ENCODE data around the gene PGAM2.

The PGAM2 gene

DNA sequence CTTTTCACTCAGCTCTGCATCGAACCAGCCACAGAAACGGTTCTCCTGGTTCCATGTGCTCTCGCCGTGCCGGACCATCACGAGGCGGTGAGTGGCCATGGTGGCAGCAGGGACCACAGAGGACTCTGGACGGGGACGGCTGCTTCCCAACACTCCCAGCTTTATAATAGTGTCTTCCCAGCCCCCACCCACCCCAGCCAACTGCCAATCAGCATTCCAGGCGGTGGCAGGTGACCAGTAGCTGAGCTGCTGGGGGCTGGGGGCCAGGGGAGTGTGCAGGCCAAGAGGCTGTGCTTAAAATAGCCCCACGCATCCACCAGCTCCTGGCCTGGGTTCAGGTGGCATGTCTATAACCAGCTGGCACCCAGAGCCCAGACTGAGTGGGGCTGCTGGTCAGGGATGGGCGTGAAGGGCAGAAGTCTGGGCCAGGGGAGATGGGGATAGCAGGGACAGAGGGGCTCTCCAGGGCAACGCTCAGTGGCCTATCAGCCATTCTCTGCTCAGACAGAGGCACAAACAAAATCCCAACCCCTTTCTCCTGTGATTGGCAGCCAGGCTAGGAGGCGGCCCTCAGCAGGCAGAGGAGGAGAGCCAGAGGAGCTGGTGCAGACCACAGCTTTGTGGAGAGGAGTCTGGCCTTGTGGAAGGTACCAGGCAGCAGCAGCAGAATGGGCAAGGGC is at the start of gene PGAM2:
Gene PGAM2, minus strand, starts transcription at position 137 of the 680 bp plus-strand sequence. Its CDS starts 38 bp downstream, at position 99.
- TF ChIP-seq GLIS3 (CRISPR knock-in tag; IDR thresholded peaks at IDR 0.05) (0 out of 2 replicates have a peak, but pooled peaks have one; percentile 2), PPARA (CRISPR knock-in tag; IDR thresholded peaks at IDR 0.05; ENCODE audit: borderline replicate concordance) (no peak), ESRRG (CRISPR knock-in tag; IDR thresholded peaks at IDR 0.05) (no peak)
- TF ChIP-seq, protein P1, sequence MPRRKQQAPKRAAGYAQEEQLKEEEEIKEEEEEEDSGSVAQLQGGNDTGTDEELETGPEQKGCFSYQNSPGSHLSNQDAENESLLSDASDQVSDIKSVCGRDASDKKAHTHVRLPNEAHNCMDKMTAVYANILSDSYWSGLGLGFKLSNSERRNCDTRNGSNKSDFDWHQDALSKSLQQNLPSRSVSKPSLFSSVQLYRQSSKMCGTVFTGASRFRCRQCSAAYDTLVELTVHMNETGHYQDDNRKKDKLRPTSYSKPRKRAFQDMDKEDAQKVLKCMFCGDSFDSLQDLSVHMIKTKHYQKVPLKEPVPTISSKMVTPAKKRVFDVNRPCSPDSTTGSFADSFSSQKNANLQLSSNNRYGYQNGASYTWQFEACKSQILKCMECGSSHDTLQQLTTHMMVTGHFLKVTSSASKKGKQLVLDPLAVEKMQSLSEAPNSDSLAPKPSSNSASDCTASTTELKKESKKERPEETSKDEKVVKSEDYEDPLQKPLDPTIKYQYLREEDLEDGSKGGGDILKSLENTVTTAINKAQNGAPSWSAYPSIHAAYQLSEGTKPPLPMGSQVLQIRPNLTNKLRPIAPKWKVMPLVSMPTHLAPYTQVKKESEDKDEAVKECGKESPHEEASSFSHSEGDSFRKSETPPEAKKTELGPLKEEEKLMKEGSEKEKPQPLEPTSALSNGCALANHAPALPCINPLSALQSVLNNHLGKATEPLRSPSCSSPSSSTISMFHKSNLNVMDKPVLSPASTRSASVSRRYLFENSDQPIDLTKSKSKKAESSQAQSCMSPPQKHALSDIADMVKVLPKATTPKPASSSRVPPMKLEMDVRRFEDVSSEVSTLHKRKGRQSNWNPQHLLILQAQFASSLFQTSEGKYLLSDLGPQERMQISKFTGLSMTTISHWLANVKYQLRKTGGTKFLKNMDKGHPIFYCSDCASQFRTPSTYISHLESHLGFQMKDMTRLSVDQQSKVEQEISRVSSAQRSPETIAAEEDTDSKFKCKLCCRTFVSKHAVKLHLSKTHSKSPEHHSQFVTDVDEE (CRISPR knock-in tag; IDR thresholded peaks at IDR 0.05) = no peak
- TF ChIP-seq, protein P2, sequence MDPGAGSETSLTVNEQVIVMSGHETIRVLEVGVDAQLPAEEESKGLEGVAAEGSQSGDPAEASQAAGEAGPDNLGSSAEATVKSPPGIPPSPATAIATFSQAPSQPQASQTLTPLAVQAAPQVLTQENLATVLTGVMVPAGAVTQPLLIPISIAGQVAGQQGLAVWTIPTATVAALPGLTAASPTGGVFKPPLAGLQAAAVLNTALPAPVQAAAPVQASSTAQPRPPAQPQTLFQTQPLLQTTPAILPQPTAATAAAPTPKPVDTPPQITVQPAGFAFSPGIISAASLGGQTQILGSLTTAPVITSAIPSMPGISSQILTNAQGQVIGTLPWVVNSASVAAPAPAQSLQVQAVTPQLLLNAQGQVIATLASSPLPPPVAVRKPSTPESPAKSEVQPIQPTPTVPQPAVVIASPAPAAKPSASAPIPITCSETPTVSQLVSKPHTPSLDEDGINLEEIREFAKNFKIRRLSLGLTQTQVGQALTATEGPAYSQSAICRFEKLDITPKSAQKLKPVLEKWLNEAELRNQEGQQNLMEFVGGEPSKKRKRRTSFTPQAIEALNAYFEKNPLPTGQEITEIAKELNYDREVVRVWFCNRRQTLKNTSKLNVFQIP (CRISPR knock-in tag; IDR thresholded peaks at IDR 0.05; ENCODE audit: borderline replicate concordance, low read depth) = no peak; the same call in 1 of the 2 replicates
- ATAC-seq = peak; percentile 64

DNA sequence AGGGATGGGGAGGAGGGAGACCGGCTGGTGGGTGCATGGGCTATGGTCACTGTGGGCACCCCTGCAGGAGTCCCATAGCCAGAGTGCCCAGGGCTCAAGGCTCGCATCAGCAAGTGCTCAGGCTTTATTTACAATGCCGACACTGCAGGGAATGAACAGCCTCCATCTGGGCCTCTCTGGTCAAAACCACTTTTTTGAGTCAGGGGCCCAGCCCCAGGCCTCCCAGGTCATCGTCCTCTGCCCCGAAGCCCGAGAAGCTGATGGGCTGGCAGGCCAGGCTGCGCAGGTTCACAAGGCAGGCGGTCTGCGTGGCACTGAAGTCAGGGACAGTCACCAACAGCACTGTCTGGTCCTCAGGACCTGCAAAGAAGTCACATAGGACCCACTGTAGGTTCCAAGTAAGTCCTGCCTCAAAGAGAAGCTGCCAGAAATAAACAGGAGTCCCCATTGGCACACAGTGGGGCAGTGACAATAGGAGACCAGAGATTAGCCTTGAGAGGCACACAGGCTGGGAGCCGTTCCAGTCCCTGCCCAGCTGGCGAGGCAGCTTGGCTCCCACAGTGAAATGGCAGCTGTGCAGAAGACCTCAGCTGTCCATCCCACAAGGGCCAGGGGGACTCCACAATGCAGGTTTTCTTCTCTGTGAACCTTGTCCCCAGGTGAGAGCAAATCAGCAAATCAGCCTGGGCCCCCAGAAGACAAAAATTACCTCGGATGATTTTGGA is 49.4 kb upstream of the PGAM2 start:
- no peak for ATAC-seq
- TF ChIP-seq ZC3H10 (CRISPR knock-in tag; IDR thresholded peaks at IDR 0.05) (no peak), SNAI2 (CRISPR knock-in tag; IDR thresholded peaks at IDR 0.05) (no peak), ZFP3 (CRISPR knock-in tag; IDR thresholded peaks at IDR 0.05) (no peak), RARB (CRISPR knock-in tag; IDR thresholded peaks at IDR 0.05) (no peak), ARNTL (CRISPR knock-in tag; IDR thresholded peaks at IDR 0.05; ENCODE audit: borderline replicate concordance, low read depth) (no peak)
- TF ChIP-seq, protein P3, sequence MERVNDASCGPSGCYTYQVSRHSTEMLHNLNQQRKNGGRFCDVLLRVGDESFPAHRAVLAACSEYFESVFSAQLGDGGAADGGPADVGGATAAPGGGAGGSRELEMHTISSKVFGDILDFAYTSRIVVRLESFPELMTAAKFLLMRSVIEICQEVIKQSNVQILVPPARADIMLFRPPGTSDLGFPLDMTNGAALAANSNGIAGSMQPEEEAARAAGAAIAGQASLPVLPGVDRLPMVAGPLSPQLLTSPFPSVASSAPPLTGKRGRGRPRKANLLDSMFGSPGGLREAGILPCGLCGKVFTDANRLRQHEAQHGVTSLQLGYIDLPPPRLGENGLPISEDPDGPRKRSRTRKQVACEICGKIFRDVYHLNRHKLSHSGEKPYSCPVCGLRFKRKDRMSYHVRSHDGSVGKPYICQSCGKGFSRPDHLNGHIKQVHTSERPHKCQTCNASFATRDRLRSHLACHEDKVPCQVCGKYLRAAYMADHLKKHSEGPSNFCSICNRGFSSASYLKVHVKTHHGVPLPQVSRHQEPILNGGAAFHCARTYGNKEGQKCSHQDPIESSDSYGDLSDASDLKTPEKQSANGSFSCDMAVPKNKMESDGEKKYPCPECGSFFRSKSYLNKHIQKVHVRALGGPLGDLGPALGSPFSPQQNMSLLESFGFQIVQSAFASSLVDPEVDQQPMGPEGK (CRISPR knock-in tag; IDR thresholded peaks at IDR 0.05; ENCODE audit: borderline replicate concordance) = no peak
- TF ChIP-seq, protein P1 (CRISPR knock-in tag; IDR thresholded peaks at IDR 0.05) = no peak
- TF ChIP-seq, protein P2 (CRISPR knock-in tag; IDR thresholded peaks at IDR 0.05; ENCODE audit: borderline replicate concordance, low read depth) = no peak

GRCh38 chr7:44113764-44114354 is 48.5 kb upstream of the PGAM2 start:
- no peak for TF ChIP-seq TOX (CRISPR knock-in tag; IDR thresholded peaks at IDR 0.05; ENCODE audit: borderline replicate concordance)
- TF ChIP-seq ISL1 (CRISPR knock-in tag; IDR thresholded peaks at IDR 0.05) = no peak
- TF ChIP-seq, protein P4, sequence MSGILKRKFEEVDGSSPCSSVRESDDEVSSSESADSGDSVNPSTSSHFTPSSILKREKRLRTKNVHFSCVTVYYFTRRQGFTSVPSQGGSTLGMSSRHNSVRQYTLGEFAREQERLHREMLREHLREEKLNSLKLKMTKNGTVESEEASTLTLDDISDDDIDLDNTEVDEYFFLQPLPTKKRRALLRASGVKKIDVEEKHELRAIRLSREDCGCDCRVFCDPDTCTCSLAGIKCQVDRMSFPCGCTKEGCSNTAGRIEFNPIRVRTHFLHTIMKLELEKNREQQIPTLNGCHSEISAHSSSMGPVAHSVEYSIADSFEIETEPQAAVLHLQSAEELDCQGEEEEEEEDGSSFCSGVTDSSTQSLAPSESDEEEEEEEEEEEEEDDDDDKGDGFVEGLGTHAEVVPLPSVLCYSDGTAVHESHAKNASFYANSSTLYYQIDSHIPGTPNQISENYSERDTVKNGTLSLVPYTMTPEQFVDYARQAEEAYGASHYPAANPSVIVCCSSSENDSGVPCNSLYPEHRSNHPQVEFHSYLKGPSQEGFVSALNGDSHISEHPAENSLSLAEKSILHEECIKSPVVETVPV (CRISPR knock-in tag; IDR thresholded peaks at IDR 0.05) = no peak
- TF ChIP-seq RARB (CRISPR knock-in tag; IDR thresholded peaks at IDR 0.05) = no peak
- TF ChIP-seq, protein P2 (CRISPR knock-in tag; IDR thresholded peaks at IDR 0.05; ENCODE audit: borderline replicate concordance, low read depth) = no peak
- no peak for TF ChIP-seq ZC3H10 (CRISPR knock-in tag; IDR thresholded peaks at IDR 0.05)
- TF ChIP-seq BACH2 (CRISPR knock-in tag; IDR thresholded peaks at IDR 0.05; ENCODE audit: borderline replicate concordance) = no peak
- TF ChIP-seq PPARA (CRISPR knock-in tag; IDR thresholded peaks at IDR 0.05; ENCODE audit: borderline replicate concordance) = no peak
- no peak for TF ChIP-seq OSR1 (CRISPR knock-in tag; IDR thresholded peaks at IDR 0.05)
- no peak for ATAC-seq

Measured in SK-N-SH treated with all-trans-retinoic acid at 6 μM for 48 hours (cell line).